Posterior vena cava (tissue), 2 donors: ENCODE measurements around the gene CASP3. TPM values are rescaled to one million over a fixed set of nuclear protein-coding genes. Genes with fewer than 3 reads are reported as not detected.

ENCODE experiments used
- DNase-seq: peaks from one replicate; pipeline ENCODE4 v3.0.0-alpha.2; 2020; ENCODE audit warnings: low spot score
- intact Hi-C, 2 donors: fragments of 100-400 bp; cut with DNase I; formaldehyde crosslinking; loops; one replicate each; pipeline versions ENCODE4 v1.14.1 to v1.14.2; 2022 to 2023
- long read RNA-seq, 2 donors: library from polyadenylated mRNA; unstranded; transcript quantifications; one replicate each; pipeline ENCODE4 v2.0.0, GENCODE V29; 2020 to 2021
- total RNA-seq, 2 donors: library from RNA; stranded (reverse); fragmentation: NEBNext Ultra II Directional; extraction: Animal tissue kit (Norgen Biotek cat#: 25700); gene quantifications; one replicate each; pipeline ENCODE4 v1.2.1, GENCODE V29; 2021
- donor health status: DM: yes; HTN: yes; CAD: no.
- donor health status: DM: yes; HTN: yes; CAD: no.

Gene CASP3
- total RNA-seq: 10 to 100 TPM; 16.8 to 17.1 TPM
- long read RNA-seq, donor 1, transcript CASP3-206 (7 exons, 2,540 nt): major isoform, 5 of 7 reads
- long read RNA-seq, donor 1, partial matches to known transcripts: 0 of 7 reads
- long read RNA-seq, donor 1, other reads (novel, unspliced or antisense): 0 of 7 reads
- long read RNA-seq, donor 2, transcript CASP3-206 (7 exons, 2,540 nt): major isoform, 9 of 15 reads
- long read RNA-seq, donor 2, partial matches to known transcripts: 0 of 15 reads
- long read RNA-seq, donor 2, other reads (novel, unspliced or antisense): 3 of 15 reads

DNA sequence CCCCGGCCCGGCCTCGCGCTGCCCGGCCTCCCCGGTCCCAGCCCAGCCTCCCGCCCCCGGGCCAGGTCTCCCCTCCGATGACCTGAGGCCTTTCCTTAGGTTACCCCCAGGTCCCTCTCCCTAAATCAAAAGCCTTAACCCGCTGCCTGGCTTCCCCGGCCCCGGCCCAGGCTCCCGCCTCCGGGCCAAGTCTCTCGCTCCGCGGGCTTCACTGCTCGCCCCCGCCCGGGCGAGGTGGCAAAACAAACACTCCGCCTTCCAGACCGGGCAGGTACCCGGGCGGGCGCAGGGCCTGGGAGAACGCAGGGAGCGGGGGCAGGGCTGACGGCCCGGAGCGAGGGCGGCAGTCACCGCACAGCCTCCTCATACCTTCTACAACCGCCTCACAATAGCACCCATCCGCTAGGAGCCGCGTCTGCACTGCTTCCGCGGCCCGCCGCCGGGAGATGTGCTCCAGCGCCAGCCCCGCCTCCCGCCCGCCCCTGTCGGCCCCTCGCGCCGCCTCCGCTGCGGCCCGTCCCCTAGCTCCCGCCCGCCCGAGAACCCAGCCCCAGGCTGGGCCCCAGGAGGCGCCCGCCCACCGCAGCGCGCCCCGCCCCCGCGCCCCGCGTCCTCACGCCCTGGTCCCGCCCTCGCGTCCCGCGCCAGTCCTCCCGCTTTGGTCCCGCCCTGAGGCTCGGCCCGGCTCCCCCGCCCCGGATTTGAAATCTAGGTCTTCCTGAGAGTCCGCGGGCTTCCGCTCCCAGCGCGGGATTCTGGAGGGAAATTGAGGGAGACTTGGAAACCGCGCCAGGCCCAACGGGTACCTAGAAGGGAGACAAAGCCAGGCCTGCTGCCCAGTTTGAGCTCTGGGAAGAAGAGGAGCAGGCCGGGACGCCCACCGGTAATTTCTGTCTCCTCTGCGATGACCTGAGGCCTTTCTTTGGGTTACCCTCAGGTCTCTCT is at the start of gene CASP3, which contains the start of gene PRIMPOL:
Gene CASP3, minus strand, starts transcription at position 422 of the 945 bp plus-strand sequence. CDS start 10,994 bp downstream, outside the sequence.
Gene PRIMPOL, plus strand, starts transcription at position 713 of the 945 bp plus-strand sequence. CDS start 7,403 bp downstream, outside the sequence.
- intact Hi-C loops: loop anchor here in 1 of 2 donors (10.0 kb wide), 1 partner anchor 176 kb away; the partner anchor contains the start of gene ACSL1
- DNase-seq: peak; percentile 99

DNA sequence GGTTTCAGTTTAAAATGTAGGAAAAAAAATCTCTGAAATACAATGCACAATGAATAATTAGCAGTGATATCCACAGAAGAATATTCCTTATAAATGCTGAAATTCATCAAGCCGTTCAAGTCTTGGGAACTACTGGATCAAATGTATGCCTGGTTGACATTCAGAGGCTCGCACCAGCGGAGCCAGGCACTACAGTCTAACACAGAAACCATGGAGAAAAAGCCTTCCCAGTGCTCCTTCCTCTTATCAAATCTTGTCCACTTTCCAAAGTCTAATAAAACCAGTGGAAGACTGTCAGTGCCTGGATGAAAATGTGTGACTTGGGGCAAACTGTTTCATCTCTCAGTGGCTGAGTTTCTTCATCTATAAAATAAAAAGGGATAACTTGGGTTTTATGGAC is 48.7 kb upstream of the CASP3 start:
- intact Hi-C loops: no loop called here
- DNase-seq: no peak

- DNase-seq: no peak
- intact Hi-C loops: no loop called here
These were observed 46.1 kb upstream of the CASP3 start for GRCh38 chr4:184695178-184695896.

- intact Hi-C loops: no loop called here
- no peak for DNase-seq
These were observed 45.2 kb upstream of the CASP3 start for GRCh38 chr4:184694412-184694956.

DNA sequence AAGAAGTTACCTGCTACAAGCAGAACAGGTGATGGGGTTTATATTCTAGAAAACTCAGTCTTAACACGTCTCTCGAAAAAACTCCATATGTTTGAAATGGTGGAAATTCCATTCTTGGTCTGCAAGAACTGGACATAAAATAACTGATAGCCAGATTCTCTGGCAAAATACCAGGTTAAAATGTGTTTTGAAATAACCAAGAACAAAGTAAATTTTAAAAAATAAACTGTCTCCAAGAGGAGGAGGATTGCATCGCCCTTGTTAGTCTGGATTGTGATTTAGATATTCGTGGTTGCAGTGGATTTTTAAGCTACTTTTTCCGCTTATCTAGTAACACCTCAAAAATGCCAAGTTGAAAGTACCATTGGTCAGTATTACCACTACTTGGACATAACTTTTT is 43.8 kb upstream of the CASP3 start:
- intact Hi-C loops: no loop called here
- DNase-seq: no peak

GRCh38 chr4:184689681-184690080 is 40.4 kb upstream of the CASP3 start:
- intact Hi-C loops: no loop called here
- DNase-seq: no peak

DNA sequence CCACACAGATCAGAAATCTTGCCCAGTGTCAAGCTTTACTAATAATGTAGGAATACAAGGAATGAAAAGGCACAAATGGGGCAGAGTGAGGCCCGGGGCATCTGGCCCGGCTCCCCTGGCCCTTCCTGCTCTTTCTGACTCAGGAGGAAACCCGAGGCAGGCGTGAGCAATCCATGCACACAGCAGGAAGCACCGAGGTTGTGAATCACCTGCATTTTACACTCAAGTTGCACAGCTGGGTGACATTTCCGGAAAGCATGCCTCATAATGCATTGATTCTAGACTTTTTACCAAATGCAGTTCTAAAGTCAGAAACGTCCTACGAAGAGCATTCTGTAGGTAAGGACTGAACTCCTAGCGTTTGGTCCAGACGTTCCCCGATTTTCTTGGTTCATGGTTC is 39.2 kb upstream of the CASP3 start:
- intact Hi-C loops: no loop called here

GRCh38 chr4:184688005-184688404 is 38.8 kb upstream of the CASP3 start:
- no peak for DNase-seq
- intact Hi-C loops: no loop called here

More for the DNA sequence above, 39.2 kb upstream of the CASP3 start:
- DNase-seq: no peak

- no peak for DNase-seq
- intact Hi-C loops: loop anchor here in 1 of 2 donors (5.0 kb wide), 1 partner anchor 257 kb away; no protein-coding TSS in a partner anchor
These were observed 35.4 kb upstream of the CASP3 start for GRCh38 chr4:184684491-184685189.

GRCh38 chr4:184681916-184682315 is 32.7 kb upstream of the CASP3 start:
- no peak for DNase-seq
- intact Hi-C loops: loop anchor here in 1 of 2 donors (5.0 kb wide), 1 partner anchor 255 kb away; no protein-coding TSS in a partner anchor

- intact Hi-C loops: loop anchor here in 1 of 2 donors (5.0 kb wide), 1 partner anchor 253 kb away; no protein-coding TSS in a partner anchor
- no peak for DNase-seq
These were observed 31.5 kb upstream of the CASP3 start for GRCh38 chr4:184680698-184681097.

DNA sequence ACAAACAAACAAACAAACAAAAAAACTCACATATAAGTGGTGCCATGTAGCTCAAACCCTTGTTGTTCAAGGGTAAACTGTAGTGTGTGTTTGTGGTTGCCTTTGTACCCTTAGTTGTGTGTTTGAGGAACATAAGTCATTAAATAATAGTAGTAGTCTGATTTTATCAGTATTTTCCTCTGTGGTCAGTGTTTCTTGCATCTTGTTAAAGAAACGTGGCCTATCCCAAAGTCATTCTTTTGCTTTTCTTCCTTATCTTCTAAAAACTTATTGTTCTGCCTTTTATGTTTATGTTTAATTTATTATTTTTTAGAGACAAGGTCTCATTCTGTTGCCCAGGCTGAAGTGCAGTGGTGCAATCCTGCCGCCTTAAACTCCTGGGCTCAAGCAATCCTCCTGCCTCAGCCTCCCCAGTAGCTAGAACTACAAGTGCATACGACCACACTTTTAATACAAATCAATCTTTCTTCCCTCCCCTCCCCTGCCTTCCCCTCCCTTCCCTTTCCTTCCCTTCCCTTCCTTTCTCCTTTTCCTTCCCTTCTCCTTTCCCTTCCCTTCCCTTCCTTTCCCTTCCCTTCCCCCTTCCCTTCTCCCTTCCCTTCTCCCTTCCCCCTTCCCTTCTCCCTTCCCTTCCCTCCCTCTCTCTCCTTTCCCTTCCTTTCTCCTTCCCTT is 26.7 kb upstream of the CASP3 start:
- intact Hi-C loops: no loop called here
- DNase-seq: no peak

DNA sequence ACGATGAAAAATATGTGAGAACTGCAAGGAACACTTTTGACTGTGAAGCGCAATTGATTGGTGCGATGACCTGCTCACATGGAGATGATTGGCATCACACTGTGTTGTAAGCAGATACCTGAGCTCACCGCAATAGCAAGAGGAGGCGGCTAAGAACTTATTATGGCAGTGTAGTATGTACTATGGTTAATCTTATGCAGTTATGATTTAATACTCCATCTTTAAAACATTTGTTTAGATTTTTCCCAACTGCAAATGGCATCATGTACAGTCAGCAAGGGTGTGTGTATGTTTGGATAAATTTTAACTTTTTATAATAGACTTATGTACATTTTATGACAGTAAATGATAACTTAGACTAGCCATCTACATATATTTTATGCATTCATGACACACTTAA is 25.8 kb upstream of the CASP3 start:
- DNase-seq: no peak
- intact Hi-C loops: no loop called here

DNA sequence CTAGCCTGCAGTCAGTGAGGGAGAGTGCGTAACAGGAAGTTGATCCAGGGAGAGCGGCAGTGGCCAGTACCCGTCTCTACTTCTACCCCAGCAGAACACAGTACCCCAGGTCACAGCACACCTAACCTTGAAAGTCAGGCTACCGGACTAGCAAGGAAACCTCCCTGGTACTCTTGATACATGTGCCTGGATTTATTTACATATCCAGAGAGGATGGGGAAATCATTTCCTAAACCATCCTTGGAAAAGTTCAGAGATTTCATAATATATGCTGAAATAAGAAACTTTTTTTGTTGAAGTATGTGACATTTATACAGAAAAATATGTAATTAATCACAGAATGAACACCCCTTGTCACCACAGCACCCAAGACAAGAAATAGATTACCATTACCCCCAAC is 24.8 kb upstream of the CASP3 start:
- intact Hi-C loops: no loop called here
- DNase-seq: no peak

- intact Hi-C loops: no loop called here
- no peak for DNase-seq
These were observed 23.5 kb upstream of the CASP3 start for GRCh38 chr4:184672741-184673140.

- DNase-seq: no peak
- intact Hi-C loops: no loop called here
These were observed 21.9 kb upstream of the CASP3 start for GRCh38 chr4:184671101-184671500.

DNA sequence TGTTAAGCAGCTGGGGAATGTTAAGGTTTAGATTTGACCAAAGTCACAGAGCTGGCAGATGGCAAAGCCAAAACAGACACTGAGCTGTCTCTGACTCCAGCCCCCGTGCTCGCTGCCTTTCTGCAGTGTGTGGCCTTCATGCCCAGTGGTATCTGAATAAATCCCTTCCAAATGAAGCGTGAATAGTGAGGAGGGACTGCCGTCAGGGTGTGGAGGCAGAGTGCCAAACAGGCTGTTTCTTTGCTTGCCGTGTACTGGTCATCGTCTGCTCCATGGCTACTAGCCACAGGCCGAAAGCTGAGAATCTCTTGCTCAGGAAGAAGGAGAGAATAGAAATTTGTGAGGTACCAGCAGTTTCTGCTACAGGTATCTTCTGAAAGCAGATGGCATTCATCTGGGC is 20.0 kb upstream of the CASP3 start:
- intact Hi-C loops: no loop called here
- no peak for DNase-seq

DNA sequence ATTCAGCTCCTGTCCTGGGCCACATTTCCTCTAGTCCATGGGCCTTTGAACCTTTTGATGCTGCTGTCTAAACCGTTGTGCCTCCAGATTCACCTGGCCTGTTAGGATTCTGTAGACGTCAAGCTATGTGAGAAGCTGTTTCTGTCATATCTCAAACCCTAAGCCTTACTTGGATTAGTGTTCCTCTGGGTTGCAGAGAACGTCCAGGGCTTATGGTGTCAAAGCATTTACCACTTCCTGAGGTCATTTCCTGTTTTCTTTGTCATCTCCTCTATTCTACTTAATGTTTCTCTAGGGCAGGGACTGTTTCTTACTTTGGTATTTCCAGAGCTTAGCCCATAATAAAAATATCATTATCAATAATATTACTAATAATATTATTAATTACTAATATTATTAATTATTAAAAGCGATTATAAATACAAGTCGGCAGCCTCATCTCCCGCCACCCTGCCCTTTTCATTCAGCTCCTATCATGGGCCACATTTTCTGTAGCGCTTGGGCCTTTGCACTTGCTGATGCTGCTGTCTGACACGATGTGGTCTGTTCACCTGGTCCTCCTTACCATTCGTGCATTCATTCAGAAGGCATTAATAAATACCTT is 19.4 kb upstream of the CASP3 start:
- intact Hi-C loops: no loop called here
- DNase-seq: no peak
